Measurements from ENCODE around the gene ITGA7. TPM values are rescaled to one million over a fixed set of nuclear protein-coding genes. Genes with fewer than 3 reads are reported as not detected.

ITGA7 gene
- total RNA-seq, 1 experiment from 2014 or later, result 2.7 TPM

GRCh38 chr12:55704824-55705718 is 2.6 kb downstream of the ITGA7 start:
- H3K4me2 ChIP-seq, result no peak overlapping the region
- CTCF ChIA-PET, result no interaction called here
- peaks cover 60% of the 10 kb centered on the region for H3K27me3 ChIP-seq (ENCODE audit: insufficient read depth, low read depth)
- no peak for DNase-seq
- H3K9me2 ChIP-seq (ENCODE audit: insufficient read depth), result no peaks in the 10 kb centered on the region
- H2AFZ ChIP-seq, result no peak overlapping the region
- POLR2A ChIA-PET (ENCODE audit: unreplicated experiment), result no interaction called here
- TF ChIP-seq CTCF (conservative IDR thresholded peaks at IDR 0.05) (no peak), EZH2 (IDR thresholded peaks at IDR 0.05; ENCODE audit: low read depth) (no peak)
- no peaks in the 10 kb centered on the region for H3K9me3 ChIP-seq (ENCODE audit: insufficient read depth, low read depth)
- BruUV-seq (replicated peaks), result no TSS peak
- H3K79me2 ChIP-seq (ENCODE audit: low read depth), result no peaks in the 10 kb centered on the region
- H3K27ac ChIP-seq, result no peak overlapping the region
- no peak overlapping the region for H3K4me3 ChIP-seq
- no peaks in the 10 kb centered on the region for H3K4me1 ChIP-seq (replicated peaks; ENCODE audit: insufficient read depth)
- intact Hi-C loops (cut with micrococcal nuclease; ENCODE audit: unreplicated experiment), result no loop called here
- no peaks in the 10 kb centered on the region for H4K20me1 ChIP-seq (ENCODE audit: insufficient read depth)
- H3F3A ChIP-seq (ENCODE audit: insufficient read depth, low read depth), result no peaks in the 10 kb centered on the region
- H3K36me3 ChIP-seq (ENCODE audit: low read depth), result no peaks in the 10 kb centered on the region

GRCh38 chr12:55703901-55704761 is 3.6 kb downstream of the ITGA7 start:
- no peaks in the 10 kb centered on the region for H4K20me1 ChIP-seq (ENCODE audit: insufficient read depth)
- no peak overlapping the region for H3K27ac ChIP-seq
- no peak overlapping the region for H2AFZ ChIP-seq
- DNase-seq, result no peak
- TF ChIP-seq CTCF (conservative IDR thresholded peaks at IDR 0.05), result no peak
- no peak for TF ChIP-seq EZH2 (IDR thresholded peaks at IDR 0.05; ENCODE audit: low read depth)
- H3K27me3 ChIP-seq (ENCODE audit: insufficient read depth, low read depth), result peaks cover 59% of the 10 kb centered on the region
- no peaks in the 10 kb centered on the region for H3K4me1 ChIP-seq (replicated peaks; ENCODE audit: insufficient read depth)
- H3K4me3 ChIP-seq, result no peak overlapping the region
- BruUV-seq (replicated peaks), result no TSS peak
- H3K4me2 ChIP-seq, result no peak overlapping the region
- no peaks in the 10 kb centered on the region for H3K79me2 ChIP-seq (ENCODE audit: low read depth)
- ChIA-PET POLR2A (ENCODE audit: unreplicated experiment) (no interaction called here), CTCF (no interaction called here)
- no peaks in the 10 kb centered on the region for H3K9me2 ChIP-seq (ENCODE audit: insufficient read depth)
- H3F3A ChIP-seq (ENCODE audit: insufficient read depth, low read depth), result no peaks in the 10 kb centered on the region
- H3K9me3 ChIP-seq (ENCODE audit: insufficient read depth, low read depth), result no peaks in the 10 kb centered on the region
- intact Hi-C loops (cut with micrococcal nuclease; ENCODE audit: unreplicated experiment), result no loop called here
- no peaks in the 10 kb centered on the region for H3K36me3 ChIP-seq (ENCODE audit: low read depth)

- Histone ChIP-seq H3K4me2 (no peak overlapping the region), H2AFZ (no peak overlapping the region), H3K79me2 (ENCODE audit: low read depth) (no peaks in the 10 kb centered on the region), H3K4me3 (no peak overlapping the region), H3F3A (ENCODE audit: insufficient read depth, low read depth) (no peaks in the 10 kb centered on the region), H3K9me2 (ENCODE audit: insufficient read depth) (no peaks in the 10 kb centered on the region), H3K4me1 (replicated peaks; ENCODE audit: insufficient read depth) (no peaks in the 10 kb centered on the region), H3K27me3 (ENCODE audit: insufficient read depth, low read depth) (peaks cover 57% of the 10 kb centered on the region), H3K27ac (no peak overlapping the region), H4K20me1 (ENCODE audit: insufficient read depth) (no peaks in the 10 kb centered on the region), H3K36me3 (ENCODE audit: low read depth) (no peaks in the 10 kb centered on the region), H3K9me3 (ENCODE audit: insufficient read depth, low read depth) (no peaks in the 10 kb centered on the region)
- no peak for DNase-seq
- CTCF ChIA-PET, result no interaction called here
- no TSS peak for BruUV-seq (replicated peaks)
- intact Hi-C loops (cut with micrococcal nuclease; ENCODE audit: unreplicated experiment), result no loop called here
- POLR2A ChIA-PET (ENCODE audit: unreplicated experiment), result no interaction called here
- TF ChIP-seq EZH2 (IDR thresholded peaks at IDR 0.05; ENCODE audit: low read depth) (no peak), CTCF (conservative IDR thresholded peaks at IDR 0.05) (no peak)
Measured at GRCh38 chr12:55703288-55703687, 4.4 kb downstream of the ITGA7 start.

Measured in PC-9 (cell line).